Activated T-cell treated with anti-CD3 and anti-CD28 coated beads, Interleukin-2, amount 50 U/mL, for 72 hours (primary cell): ENCODE data around the gene SMAP1. TPM values are rescaled to one million over a fixed set of nuclear protein-coding genes. Genes with fewer than 3 reads are reported as not detected.

Experiments
- ATAC-seq, 2 donors: fragments of 150-1000 bp; cut with Tn5 transposase; replicated peaks in 1 of 2; 2 replicates each; pipeline ENCODE4 v1.10.0; 2021; ENCODE audit warnings: moderate library complexity in 2 of 2, mild to moderate bottlenecking in 1 of 2
- DNase-seq, 2 donors: peaks; one replicate each; pipeline ENCODE4 v3.0.0; 2021 to 2022; ENCODE audit warnings: mixed read lengths in 1 of 2
- H3K27ac Mint-ChIP-seq: one replicate; pipeline ENCODE4 v1.8.0; 2022; ENCODE audit warnings: mild to moderate bottlenecking, moderate library complexity, mixed read lengths
- H3K27me3 Mint-ChIP-seq: one replicate; pipeline ENCODE4 v1.8.0; 2022; ENCODE audit warnings: low read depth, mixed read lengths
- H3K36me3 Mint-ChIP-seq, 2 donors: one replicate each; pipeline ENCODE4 v1.8.0; 2022; ENCODE audit warnings: mixed read lengths in 2 of 2, mild to moderate bottlenecking in 1 of 2; ENCODE audit not compliant: insufficient read depth in 2 of 2
- H3K4me1 Mint-ChIP-seq: one replicate; pipeline ENCODE4 v1.8.0; 2022; ENCODE audit warnings: low read depth, mixed read lengths
- H3K4me3 Mint-ChIP-seq, 2 donors: one replicate each; pipeline ENCODE4 v1.8.0; 2022; ENCODE audit warnings: mild to moderate bottlenecking in 2 of 2, mixed read lengths in 2 of 2, moderate library complexity in 2 of 2
- H3K9me3 Mint-ChIP-seq, 2 donors: one replicate each; pipeline ENCODE4 v1.8.0; 2022; ENCODE audit warnings: mixed read lengths in 2 of 2
- total RNA-seq, 2 donors: library from RNA; stranded (reverse); gene quantifications; one replicate each; pipeline ENCODE4 v1.2.3, GENCODE V29; 2022

Gene SMAP1
- total RNA-seq, 2 donors from 2014 or later = 28.9 to 30.9 TPM

DNA sequence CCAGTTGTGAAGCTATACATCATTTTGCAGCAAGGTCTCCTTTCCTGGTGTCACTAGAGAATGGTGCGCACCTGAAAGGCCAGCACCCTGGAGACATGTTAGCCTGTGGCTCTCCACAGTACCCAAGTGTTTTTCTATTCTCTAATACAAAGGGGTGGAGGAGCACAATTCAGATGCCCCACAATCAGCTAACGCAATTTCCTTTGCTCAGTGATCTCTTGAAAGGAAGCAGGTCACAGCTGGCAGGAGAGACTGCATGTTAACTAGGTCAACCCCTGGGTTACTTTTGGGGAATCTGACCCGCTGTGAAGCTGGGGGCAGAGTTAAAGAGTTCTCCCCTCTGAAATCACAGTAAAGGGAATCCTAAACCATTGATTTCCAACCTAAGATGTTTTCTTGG, 196.7 kb downstream of the SMAP1 start:
- ATAC-seq = no peak
- H3K9me3 Mint-ChIP-seq = no peaks in the 10 kb centered on the region
- no peak overlapping the region for H3K4me3 Mint-ChIP-seq
- no peak overlapping the region for H3K27ac Mint-ChIP-seq
- H3K4me1 Mint-ChIP-seq = no peaks in the 10 kb centered on the region
- H3K36me3 Mint-ChIP-seq = peaks cover 0 to 1% of the 10 kb centered on the region in 2 donors
- peaks cover 15% of the 10 kb centered on the region for H3K27me3 Mint-ChIP-seq
- no peak for DNase-seq

DNA sequence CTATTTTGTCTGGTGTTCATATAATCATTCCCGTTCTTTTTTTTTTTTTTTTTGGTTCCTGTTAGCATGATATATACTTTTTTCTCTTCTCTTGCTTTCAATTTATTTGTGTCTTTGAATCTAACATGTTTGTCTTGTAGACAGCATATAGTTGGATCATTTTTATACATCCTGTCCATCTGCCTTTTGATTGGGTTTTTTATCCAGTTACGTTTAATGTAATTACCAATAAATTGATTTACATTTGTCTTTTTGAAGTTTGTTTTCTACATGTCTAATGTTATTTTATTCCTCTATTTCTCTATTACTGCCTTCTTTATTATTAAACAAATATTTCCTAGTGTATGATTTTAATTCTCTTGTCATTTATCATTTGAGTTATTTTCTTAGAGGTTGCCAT, 204.8 kb downstream of the SMAP1 start:
- DNase-seq (no peak), ATAC-seq (no peak)
- Mint-ChIP-seq H3K36me3 (peaks cover 9 to 21% of the 10 kb centered on the region in 2 donors), H3K27me3 (peaks cover 15% of the 10 kb centered on the region), H3K9me3 (peaks cover 5 to 13% of the 10 kb centered on the region in 2 donors), H3K4me3 (no peak overlapping the region), H3K27ac (no peak overlapping the region), H3K4me1 (no peaks in the 10 kb centered on the region)

DNA sequence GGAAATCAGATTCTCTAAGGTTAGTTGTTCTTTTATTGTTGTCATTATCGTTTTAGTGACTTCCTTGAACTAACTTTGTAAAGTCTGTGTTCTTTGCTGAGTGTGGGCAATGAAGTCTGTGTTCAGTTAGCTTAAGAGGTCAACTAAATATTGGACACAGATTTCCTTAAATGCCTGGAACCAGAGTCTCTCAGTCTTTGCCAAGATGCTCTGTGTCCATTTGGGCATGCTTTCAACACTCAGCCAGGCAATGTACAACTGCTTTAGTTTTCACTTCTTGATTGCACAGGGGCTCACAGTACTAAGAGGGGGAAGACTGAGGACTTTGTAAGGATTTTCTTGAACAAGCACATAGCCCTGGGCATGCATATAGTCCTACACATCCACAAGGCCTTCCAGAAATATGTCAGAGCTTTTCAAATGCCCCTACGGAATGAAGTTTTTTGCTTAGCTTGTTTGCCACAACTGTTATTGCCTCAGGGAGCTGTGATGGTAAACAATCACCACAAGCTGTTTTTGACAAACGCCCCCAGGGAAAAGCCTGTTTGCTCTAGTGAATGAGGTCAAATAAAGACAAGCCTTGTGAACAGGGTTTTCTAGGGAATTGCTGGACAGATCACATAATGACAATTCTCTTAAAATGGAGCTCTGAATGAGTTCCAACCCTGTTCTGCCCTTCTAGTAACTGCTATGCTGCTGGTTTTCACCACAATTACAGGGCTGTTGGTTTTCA, 206.7 kb downstream of the SMAP1 start:
- H3K27ac Mint-ChIP-seq = no peak overlapping the region
- no peaks in the 10 kb centered on the region for H3K4me1 Mint-ChIP-seq
- peaks cover 11% of the 10 kb centered on the region for H3K27me3 Mint-ChIP-seq
- ATAC-seq (no peak), DNase-seq (no peak)
- H3K9me3 Mint-ChIP-seq = peaks cover 5 to 13% of the 10 kb centered on the region in 2 donors
- no peak overlapping the region for H3K4me3 Mint-ChIP-seq
- peaks cover 9 to 21% of the 10 kb centered on the region in 2 donors for H3K36me3 Mint-ChIP-seq

DNA sequence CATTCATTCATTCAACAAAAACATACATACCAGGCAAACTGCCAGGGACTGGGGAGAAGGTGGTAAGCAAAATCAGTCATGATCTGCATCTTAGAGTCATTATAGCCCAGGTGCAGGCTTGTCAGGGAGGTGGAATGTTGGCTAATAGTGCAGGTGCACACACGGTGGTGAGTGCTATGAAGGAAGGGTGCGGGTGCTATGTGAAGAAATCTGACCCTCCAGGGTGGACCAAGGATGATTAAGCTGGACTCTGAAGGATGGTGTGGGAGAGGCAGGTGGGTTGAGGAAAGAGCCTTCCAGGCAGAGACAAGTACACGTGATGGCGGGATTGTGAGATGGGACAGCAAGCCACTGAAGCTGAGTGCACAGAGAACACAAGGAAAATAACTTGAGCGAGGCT, 211.8 kb downstream of the SMAP1 start:
- H3K27me3 Mint-ChIP-seq = peaks cover 24% of the 10 kb centered on the region
- no peak for ATAC-seq

DNA sequence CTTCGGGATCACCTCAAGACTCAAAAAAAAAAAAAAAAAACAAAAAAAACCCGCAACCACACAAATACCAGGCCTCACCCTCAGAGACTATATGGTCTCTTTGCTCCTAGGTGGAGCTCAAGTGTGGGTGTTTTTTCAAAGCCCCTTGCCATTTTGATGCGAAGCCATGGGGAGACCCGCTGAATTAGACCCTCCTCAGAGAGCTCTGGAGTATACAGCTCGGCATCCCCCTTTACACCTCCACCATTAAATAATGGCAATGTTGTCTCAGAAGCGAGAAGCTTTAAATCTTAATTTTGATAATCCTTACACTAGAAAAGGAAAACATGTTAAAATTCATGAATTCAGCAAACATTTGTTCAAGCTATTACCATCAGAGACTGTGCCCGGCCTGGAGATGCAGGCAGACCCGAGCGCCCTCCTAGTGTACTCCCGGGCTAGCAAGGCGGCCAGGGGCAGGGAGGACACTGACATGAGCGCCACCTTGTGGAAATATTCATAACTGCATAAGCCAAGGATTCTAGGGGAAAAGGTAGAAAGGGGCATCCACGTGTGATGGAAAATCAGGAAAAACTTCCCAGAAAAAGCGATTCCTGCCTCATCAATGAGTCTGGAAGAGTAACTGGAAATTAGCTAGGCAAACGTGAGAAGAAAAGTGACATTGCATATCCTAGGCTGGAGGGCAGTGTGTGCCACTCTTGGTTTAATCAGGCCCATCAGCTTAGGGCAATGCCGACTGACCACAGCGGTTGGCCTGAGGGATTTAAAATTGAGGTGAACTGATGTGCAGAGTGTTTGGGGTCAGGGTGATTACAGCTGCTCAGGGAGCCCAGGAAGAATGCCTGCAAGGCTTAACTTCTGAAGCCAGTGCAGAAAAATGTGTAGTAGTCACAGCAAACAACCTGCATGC, 216.6 kb downstream of the SMAP1 start:
- Mint-ChIP-seq H3K36me3 (no peaks in the 10 kb centered on the region), H3K27me3 (peaks cover 28% of the 10 kb centered on the region), H3K4me1 (no peaks in the 10 kb centered on the region), H3K9me3 (no peaks in the 10 kb centered on the region), H3K4me3 (no peak overlapping the region), H3K27ac (no peak overlapping the region)
- DNase-seq = peak; percentile 63 to 70
- peak; percentile 83 to 84 for ATAC-seq

More for the DNA sequence above, 211.8 kb downstream of the SMAP1 start:
- Mint-ChIP-seq H3K9me3 (no peaks in the 10 kb centered on the region), H3K36me3 (no peaks in the 10 kb centered on the region), H3K27ac (no peak overlapping the region), H3K4me3 (no peak overlapping the region), H3K4me1 (no peaks in the 10 kb centered on the region)
- DNase-seq = no peak

DNA sequence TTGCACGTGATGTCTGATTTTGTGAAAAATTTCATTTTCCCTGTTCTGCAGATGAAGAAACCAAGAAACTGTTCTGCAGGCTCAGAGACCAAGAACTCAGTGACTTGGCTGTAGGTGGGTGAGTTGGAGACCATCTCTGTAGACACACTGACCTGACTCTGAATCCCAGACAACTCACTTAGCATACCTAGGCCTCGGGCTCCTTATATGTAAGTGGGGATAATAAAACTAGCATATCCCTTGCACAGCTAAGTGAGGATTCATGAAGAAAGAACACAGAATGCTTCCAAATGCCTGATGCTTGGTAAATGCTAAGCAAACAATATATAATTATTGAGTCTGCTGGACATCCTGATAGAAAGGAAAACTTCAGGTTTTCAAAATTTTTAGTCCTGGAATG, 218.4 kb downstream of the SMAP1 start:
- no peaks in the 10 kb centered on the region for H3K4me1 Mint-ChIP-seq
- DNase-seq = no peak
- H3K27me3 Mint-ChIP-seq = peaks cover 29% of the 10 kb centered on the region
- no peak for ATAC-seq
- no peak overlapping the region for H3K4me3 Mint-ChIP-seq
- H3K36me3 Mint-ChIP-seq = no peaks in the 10 kb centered on the region
- H3K27ac Mint-ChIP-seq = no peak overlapping the region
- no peaks in the 10 kb centered on the region for H3K9me3 Mint-ChIP-seq

DNA sequence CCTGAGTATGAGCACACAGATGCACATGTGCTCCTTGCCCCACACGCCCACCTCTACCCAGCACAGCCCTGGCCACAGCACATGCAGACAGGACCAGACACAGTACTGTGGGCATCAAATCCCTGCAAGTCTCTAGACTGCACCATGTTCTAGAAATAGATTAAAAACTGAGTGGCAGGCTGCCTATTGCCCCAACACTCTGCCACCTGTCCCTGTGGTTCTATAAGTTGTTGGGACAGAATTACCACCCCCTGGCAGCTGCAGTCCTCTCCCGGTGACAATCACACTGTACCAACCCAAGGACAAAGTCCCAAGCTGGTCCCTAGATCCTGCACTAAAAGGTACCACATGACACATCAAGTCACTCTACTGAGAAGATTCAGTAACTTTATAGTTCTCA, 219.0 kb downstream of the SMAP1 start:
- Mint-ChIP-seq H3K4me1 (no peaks in the 10 kb centered on the region), H3K36me3 (no peaks in the 10 kb centered on the region), H3K27me3 (peaks cover 27% of the 10 kb centered on the region), H3K4me3 (no peak overlapping the region), H3K9me3 (no peaks in the 10 kb centered on the region), H3K27ac (no peak overlapping the region)
- DNase-seq = no peak
- ATAC-seq = no peak

DNA sequence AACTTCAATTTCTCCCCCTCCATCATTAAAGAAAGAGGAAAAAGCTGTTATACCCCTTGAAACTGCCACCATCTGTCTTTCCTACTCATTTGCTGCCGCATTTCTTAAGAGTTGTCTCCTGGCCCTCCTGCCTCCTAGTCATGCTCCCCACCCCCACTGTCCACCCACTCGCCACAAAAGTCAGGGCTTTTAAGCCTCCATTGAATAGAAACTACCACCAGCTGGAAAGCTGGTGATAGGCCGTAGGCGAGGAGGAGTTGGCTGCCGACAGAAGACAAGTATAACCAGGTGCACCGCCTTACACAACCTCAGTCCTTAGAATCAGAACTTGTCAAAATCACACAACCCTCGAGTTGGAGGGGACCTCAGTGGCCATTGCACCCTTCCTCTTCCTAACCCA, 221.6 kb downstream of the SMAP1 start:
- peaks cover 10% of the 10 kb centered on the region for H3K27me3 Mint-ChIP-seq

DNA sequence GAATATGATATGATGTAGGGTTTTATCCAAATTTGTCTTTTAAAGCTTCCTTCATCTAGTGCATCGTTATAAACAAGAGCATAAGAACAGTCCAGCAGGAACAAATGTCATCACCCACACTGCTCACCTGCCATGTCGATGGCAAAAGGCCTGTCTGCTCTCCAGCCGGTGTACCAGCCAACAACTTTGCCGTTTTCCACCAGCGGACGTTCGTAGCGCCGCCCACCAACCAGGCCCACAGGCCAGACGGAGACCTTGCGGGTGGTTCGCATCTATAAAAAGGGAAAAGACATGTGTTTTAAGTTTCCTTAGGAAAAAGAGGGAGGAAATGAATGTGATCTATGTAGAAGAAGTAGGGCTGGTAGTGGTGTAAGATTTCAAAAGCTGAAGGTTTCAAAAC, 226.3 kb downstream of the SMAP1 start:
- peaks cover 15% of the 10 kb centered on the region for H3K27me3 Mint-ChIP-seq
- no peaks in the 10 kb centered on the region for H3K4me1 Mint-ChIP-seq
- H3K9me3 Mint-ChIP-seq = no peaks in the 10 kb centered on the region
- H3K4me3 Mint-ChIP-seq = no peak overlapping the region
- no peak for ATAC-seq
- H3K27ac Mint-ChIP-seq = no peak overlapping the region
- H3K36me3 Mint-ChIP-seq = no peaks in the 10 kb centered on the region
- no peak for DNase-seq

More for the DNA sequence above, 221.6 kb downstream of the SMAP1 start:
- DNase-seq (no peak), ATAC-seq (no peak)
- Mint-ChIP-seq H3K4me1 (no peaks in the 10 kb centered on the region), H3K36me3 (no peaks in the 10 kb centered on the region), H3K4me3 (no peak overlapping the region), H3K27ac (no peak overlapping the region), H3K9me3 (no peaks in the 10 kb centered on the region)

DNA sequence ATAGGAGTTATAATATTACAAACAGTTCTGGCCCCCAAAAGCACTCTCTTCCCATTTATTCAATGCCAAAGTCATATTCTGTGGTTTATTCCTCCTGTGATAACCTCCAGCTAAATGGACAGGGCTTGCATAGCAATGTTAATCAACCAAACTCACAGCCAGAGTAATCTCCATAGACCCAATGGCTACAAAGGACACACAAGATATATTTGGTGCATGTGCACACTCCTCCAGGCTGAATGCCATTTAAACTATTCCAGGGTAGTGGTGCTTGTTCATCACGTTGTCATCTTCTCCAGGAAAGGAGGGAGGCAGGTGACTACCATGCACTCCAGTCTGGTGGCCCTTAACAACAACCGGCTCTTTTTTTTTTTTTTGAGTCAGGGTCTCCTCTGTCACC, 232.4 kb downstream of the SMAP1 start:
- Mint-ChIP-seq H3K27me3 (peaks cover 34% of the 10 kb centered on the region), H3K4me1 (no peaks in the 10 kb centered on the region), H3K9me3 (no peaks in the 10 kb centered on the region), H3K27ac (no peak overlapping the region), H3K4me3 (no peak overlapping the region), H3K36me3 (no peaks in the 10 kb centered on the region)
- ATAC-seq (no peak), DNase-seq (no peak)

DNA sequence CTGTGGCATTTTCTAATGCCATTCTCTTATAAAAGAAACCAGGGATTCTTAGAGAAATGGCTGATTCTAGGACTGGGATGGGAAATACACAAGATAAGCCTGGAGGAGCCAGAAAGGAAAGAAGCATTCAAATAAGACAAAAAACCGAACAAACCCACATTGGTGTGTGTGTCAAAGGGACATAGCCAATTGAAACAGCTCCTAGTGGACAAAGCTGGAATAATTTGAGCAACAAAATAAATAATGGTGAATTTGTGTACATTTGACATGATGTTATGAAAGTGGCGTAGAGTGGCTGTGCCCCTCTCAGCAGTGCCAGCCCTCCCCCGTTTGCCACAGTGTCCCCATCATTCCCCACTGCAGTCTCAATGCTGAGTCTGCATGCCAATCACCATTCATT, 233.6 kb downstream of the SMAP1 start:
- Mint-ChIP-seq H3K27ac (no peak overlapping the region), H3K9me3 (no peaks in the 10 kb centered on the region), H3K27me3 (peaks cover 28% of the 10 kb centered on the region), H3K4me3 (no peak overlapping the region), H3K36me3 (no peaks in the 10 kb centered on the region), H3K4me1 (no peaks in the 10 kb centered on the region)
- no peak for ATAC-seq
- DNase-seq = no peak

DNA sequence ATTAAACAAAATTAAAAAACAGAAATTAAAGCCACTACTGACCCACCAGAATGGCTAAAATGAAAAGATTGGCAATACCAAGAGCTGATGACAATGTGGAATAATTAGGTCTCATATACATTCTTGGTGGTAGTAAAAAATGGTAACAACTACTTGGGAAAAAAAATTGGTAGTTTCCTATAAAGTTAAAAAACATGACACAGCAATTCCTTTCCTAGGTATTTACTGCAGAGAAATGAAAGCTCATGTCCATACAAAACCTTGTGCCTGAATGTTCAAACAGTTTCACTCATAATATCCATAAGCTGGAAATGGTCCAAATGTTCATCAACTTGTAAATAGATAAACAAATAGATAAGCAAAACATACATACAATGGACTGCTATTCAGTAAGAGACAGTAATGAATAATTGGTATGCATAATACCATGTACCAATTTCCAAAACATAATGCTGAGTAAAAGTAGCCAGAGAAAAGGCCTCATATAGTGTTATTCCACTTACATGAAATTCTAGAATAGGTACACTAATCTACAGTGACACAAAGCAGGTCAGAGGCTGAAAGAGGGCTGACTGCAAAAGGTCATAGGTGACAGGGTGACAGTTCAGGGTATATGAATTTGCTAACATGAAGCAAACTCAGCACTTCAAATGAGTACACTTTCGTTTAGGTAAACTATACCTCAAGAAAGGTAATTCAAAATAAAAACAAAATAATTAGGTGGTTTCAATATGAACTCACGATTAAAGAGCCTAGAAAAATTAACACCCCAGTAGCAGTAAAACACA, 236.2 kb downstream of the SMAP1 start:
- Mint-ChIP-seq H3K27me3 (peaks cover 29% of the 10 kb centered on the region), H3K9me3 (no peaks in the 10 kb centered on the region), H3K4me3 (no peak overlapping the region), H3K27ac (no peak overlapping the region), H3K4me1 (no peaks in the 10 kb centered on the region), H3K36me3 (no peaks in the 10 kb centered on the region)
- ATAC-seq = no peak
- no peak for DNase-seq

DNA sequence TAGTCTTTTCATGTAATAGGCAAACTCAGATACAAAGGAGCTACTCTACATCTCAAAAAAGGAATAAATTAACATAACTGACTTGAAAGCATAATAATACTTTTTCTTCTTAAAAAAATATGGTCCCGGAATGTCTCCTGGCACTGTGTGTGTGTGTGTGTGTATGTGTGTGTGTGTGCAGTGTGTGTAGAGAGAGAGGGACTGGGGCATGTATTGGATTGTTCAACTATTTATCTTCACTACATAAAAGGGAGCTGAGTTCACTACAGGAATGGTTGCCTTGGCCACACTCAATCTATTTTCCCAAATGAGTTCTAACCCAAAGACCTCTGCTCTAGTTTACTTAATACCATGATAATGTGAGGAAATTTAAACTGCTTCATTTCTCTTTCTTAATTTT, 238.1 kb downstream of the SMAP1 start:
- Mint-ChIP-seq H3K36me3 (no peaks in the 10 kb centered on the region), H3K4me3 (no peak overlapping the region), H3K4me1 (no peaks in the 10 kb centered on the region), H3K9me3 (no peaks in the 10 kb centered on the region), H3K27me3 (peaks cover 28% of the 10 kb centered on the region), H3K27ac (no peak overlapping the region)
- DNase-seq (no peak), ATAC-seq (no peak)
